Activated CD8-positive, alpha-beta memory T cell treated with anti-CD3 and anti-CD28 coated beads, Interleukin-2, amount 10 ng/mL, durations not matched to agents 7 days and 5 days (primary cell): ENCODE data around the gene TBC1D2B. TPM values are rescaled to one million over a fixed set of nuclear protein-coding genes. Genes with fewer than 3 reads are reported as not detected.

Source experiments
- ATAC-seq: fragments of 150-1000 bp; cut with Tn5 transposase; one replicate; pipeline ENCODE4 v1.10.0; 2021; ENCODE audit warnings: moderate library complexity
- CTCF ChIA-PET: fragments of 350-600 bp; sonication (Branson Sonifier 250); formaldehyde crosslinking; loops from one replicate; lab custom pipeline; 2021; ENCODE audit warnings: antibody characterized with exemption; lab: Charles Lee
- DNase-seq: peaks from one replicate; pipeline ENCODE4 v3.0.0-alpha.2; 2020
- H3K27ac Mint-ChIP-seq: one replicate; pipeline ENCODE4 v1.8.0; 2021; ENCODE audit warnings: mild to moderate bottlenecking, mixed read lengths
- H3K27me3 Mint-ChIP-seq: one replicate; pipeline ENCODE4 v1.8.0; 2021; ENCODE audit warnings: mixed read lengths
- H3K36me3 Mint-ChIP-seq: one replicate; pipeline ENCODE4 v1.8.0; 2021; ENCODE audit warnings: mild to moderate bottlenecking, mixed read lengths
- H3K4me1 Mint-ChIP-seq: one replicate; pipeline ENCODE4 v1.8.0; 2021; ENCODE audit warnings: mixed read lengths
- H3K4me3 Mint-ChIP-seq: one replicate; pipeline ENCODE4 v1.8.0; 2021; ENCODE audit warnings: mild to moderate bottlenecking, moderate library complexity, mixed read lengths
- H3K9me3 Mint-ChIP-seq: one replicate; pipeline ENCODE4 v1.8.0; 2022; ENCODE audit warnings: low read depth, mixed read lengths
- total RNA-seq, 2 experiments: library from RNA; stranded (reverse); gene quantifications; one replicate each; pipeline ENCODE4 v1.2.3, GENCODE V29; 2021

The TBC1D2B gene
- total RNA-seq, 2 experiments from 2014 or later, result 118 to 135 TPM

GRCh38 chr15:78090422-78091063 is 13.0 kb upstream of the TBC1D2B start:
- CTCF ChIA-PET, result interaction anchor here (1.0 to 5.7 kb wide), 6 partner anchors 13 to 131 kb away, joined by 3 to 34 read pairs (median 7); no protein-coding TSS in a partner anchor
- no peak for DNase-seq

GRCh38 chr15:78088773-78089080 is 11.2 kb upstream of the TBC1D2B start:
- H3K27me3 Mint-ChIP-seq, result no peaks in the 10 kb centered on the region
- DNase-seq (no peak), ATAC-seq (no peak)
- H3K4me1 Mint-ChIP-seq, result peaks cover 42% of the 10 kb centered on the region
- CTCF ChIA-PET, result interaction anchor here (1.2 to 2.1 kb wide), 3 partner anchors 11 to 20 kb away, joined by 4 to 6 read pairs (median 4); partner anchors contain the start of gene TBC1D2B
- no peak overlapping the region for H3K27ac Mint-ChIP-seq
- no peak overlapping the region for H3K4me3 Mint-ChIP-seq
- peaks cover 6% of the 10 kb centered on the region for H3K9me3 Mint-ChIP-seq
- H3K36me3 Mint-ChIP-seq, result peaks cover 9% of the 10 kb centered on the region

More at GRCh38 chr15:78090422-78091063, 13.0 kb upstream of the TBC1D2B start:
- Mint-ChIP-seq H3K9me3 (peaks cover 6% of the 10 kb centered on the region), H3K4me1 (peaks cover 41% of the 10 kb centered on the region), H3K27me3 (no peaks in the 10 kb centered on the region), H3K27ac (no peak overlapping the region), H3K4me3 (no peak overlapping the region), H3K36me3 (peaks cover 9% of the 10 kb centered on the region)
- ATAC-seq, result no peak

- Mint-ChIP-seq H3K4me1 (peaks cover 42% of the 10 kb centered on the region), H3K27ac (no peak overlapping the region), H3K9me3 (peaks cover 6% of the 10 kb centered on the region), H3K4me3 (no peak overlapping the region), H3K36me3 (peaks cover 9% of the 10 kb centered on the region), H3K27me3 (no peaks in the 10 kb centered on the region)
- DNase-seq (no peak), ATAC-seq (no peak)
- CTCF ChIA-PET, result interaction anchor here (1.2 to 2.1 kb wide), 3 partner anchors 11 to 20 kb away, joined by 4 to 6 read pairs (median 4); partner anchors contain the start of gene TBC1D2B
Observed at GRCh38 chr15:78087951-78088772, 10.7 kb upstream of the TBC1D2B start.

GRCh38 chr15:78085928-78086327 is 8.4 kb upstream of the TBC1D2B start:
- DNase-seq, result no peak
- H3K36me3 Mint-ChIP-seq, result peaks cover 4% of the 10 kb centered on the region
- CTCF ChIA-PET, result interaction anchor here (1.2 kb wide), 1 partner anchor 16 kb away, joined by 3 read pairs; no protein-coding TSS in a partner anchor
- H3K27me3 Mint-ChIP-seq, result no peaks in the 10 kb centered on the region
- H3K9me3 Mint-ChIP-seq, result peaks cover 3% of the 10 kb centered on the region
- H3K4me1 Mint-ChIP-seq, result peaks cover 32% of the 10 kb centered on the region
- no peak overlapping the region for H3K4me3 Mint-ChIP-seq
- no peak overlapping the region for H3K27ac Mint-ChIP-seq
- ATAC-seq, result no peak

- Mint-ChIP-seq H3K4me1 (peaks cover 29% of the 10 kb centered on the region), H3K4me3 (no peak overlapping the region), H3K9me3 (no peaks in the 10 kb centered on the region), H3K36me3 (no peaks in the 10 kb centered on the region), H3K27ac (peak overlapping the region; percentile 66), H3K27me3 (no peaks in the 10 kb centered on the region)
- ATAC-seq, result no peak
- no peak for DNase-seq
- CTCF ChIA-PET, result interaction anchor here (0.8 to 19.7 kb wide), 3 partner anchors 12 to 50 kb away, joined by 3 to 251 read pairs (median 15); no protein-coding TSS in a partner anchor
Observed at GRCh38 chr15:78084449-78084750, 6.9 kb upstream of the TBC1D2B start.

- Mint-ChIP-seq H3K4me3 (no peak overlapping the region), H3K9me3 (no peaks in the 10 kb centered on the region), H3K27ac (peak overlapping the region; percentile 66), H3K36me3 (no peaks in the 10 kb centered on the region), H3K27me3 (no peaks in the 10 kb centered on the region), H3K4me1 (peaks cover 29% of the 10 kb centered on the region)
- no peak for DNase-seq
- peak; percentile 83 for ATAC-seq
- CTCF ChIA-PET, result interaction anchor here (0.8 to 19.7 kb wide), 5 partner anchors 9 to 50 kb away, joined by 3 to 251 read pairs (median 8); no protein-coding TSS in a partner anchor
Observed at GRCh38 chr15:78083687-78084448, 6.4 kb upstream of the TBC1D2B start.

GRCh38 chr15:78083186-78083585 is 5.7 kb upstream of the TBC1D2B start:
- ATAC-seq (no peak), DNase-seq (no peak)
- Mint-ChIP-seq H3K27me3 (no peaks in the 10 kb centered on the region), H3K36me3 (no peaks in the 10 kb centered on the region), H3K9me3 (no peaks in the 10 kb centered on the region), H3K27ac (no peak overlapping the region), H3K4me3 (no peak overlapping the region), H3K4me1 (peaks cover 30% of the 10 kb centered on the region)
- CTCF ChIA-PET, result interaction anchor here (0.8 to 19.7 kb wide), 4 partner anchors 10 to 24 kb away, joined by 4 to 251 read pairs (median 12); no protein-coding TSS in a partner anchor

GRCh38 chr15:78082743-78083110 is 5.2 kb upstream of the TBC1D2B start:
- H3K4me1 Mint-ChIP-seq, result peaks cover 35% of the 10 kb centered on the region
- H3K36me3 Mint-ChIP-seq, result no peaks in the 10 kb centered on the region
- no peak for ATAC-seq
- H3K27ac Mint-ChIP-seq, result peak overlapping the region; percentile 39
- CTCF ChIA-PET, result interaction anchor here (1.3 to 19.7 kb wide), 4 partner anchors 11 to 48 kb away, joined by 4 to 251 read pairs (median 12); no protein-coding TSS in a partner anchor
- no peak for DNase-seq
- no peaks in the 10 kb centered on the region for H3K27me3 Mint-ChIP-seq
- no peaks in the 10 kb centered on the region for H3K9me3 Mint-ChIP-seq
- no peak overlapping the region for H3K4me3 Mint-ChIP-seq

- peak overlapping the region; percentile 55 for H3K27ac Mint-ChIP-seq
- ATAC-seq, result no peak
- H3K9me3 Mint-ChIP-seq, result no peaks in the 10 kb centered on the region
- H3K36me3 Mint-ChIP-seq, result no peaks in the 10 kb centered on the region
- peaks cover 35% of the 10 kb centered on the region for H3K4me1 Mint-ChIP-seq
- H3K27me3 Mint-ChIP-seq, result no peaks in the 10 kb centered on the region
- H3K4me3 Mint-ChIP-seq, result no peak overlapping the region
- CTCF ChIA-PET, result interaction anchor here (1.3 to 19.7 kb wide), 4 partner anchors 10 to 48 kb away, joined by 4 to 251 read pairs (median 12); no protein-coding TSS in a partner anchor
- DNase-seq, result no peak
Observed at GRCh38 chr15:78082106-78082742, 4.7 kb upstream of the TBC1D2B start.

- H3K27me3 Mint-ChIP-seq, result no peaks in the 10 kb centered on the region
- CTCF ChIA-PET, result interaction anchor here (1.4 to 19.7 kb wide), 2 partner anchors 27 to 30 kb away, joined by 3 to 251 read pairs; no protein-coding TSS in a partner anchor
- H3K36me3 Mint-ChIP-seq, result peaks cover 11% of the 10 kb centered on the region
- H3K9me3 Mint-ChIP-seq, result no peaks in the 10 kb centered on the region
- no peak overlapping the region for H3K4me3 Mint-ChIP-seq
- peak overlapping the region; percentile 48 for H3K27ac Mint-ChIP-seq
- H3K4me1 Mint-ChIP-seq, result peaks cover 43% of the 10 kb centered on the region
- no peak for DNase-seq
- no peak for ATAC-seq
Observed at GRCh38 chr15:78080088-78080460, 2.6 kb upstream of the TBC1D2B start.

GRCh38 chr15:78079298-78080087 is 2.0 kb upstream of the TBC1D2B start:
- ATAC-seq (no peak), DNase-seq (no peak)
- Mint-ChIP-seq H3K4me3 (no peak overlapping the region), H3K27me3 (no peaks in the 10 kb centered on the region), H3K4me1 (peaks cover 44% of the 10 kb centered on the region), H3K36me3 (peaks cover 16% of the 10 kb centered on the region), H3K27ac (peak overlapping the region; percentile 48), H3K9me3 (no peaks in the 10 kb centered on the region)
- CTCF ChIA-PET, result interaction anchor here (1.4 to 19.7 kb wide), 3 partner anchors 13 to 30 kb away, joined by 3 to 251 read pairs (median 4); no protein-coding TSS in a partner anchor

GRCh38 chr15:78077871-78078210 is 330 bp upstream of the TBC1D2B start:
- Mint-ChIP-seq H3K27me3 (no peaks in the 10 kb centered on the region), H3K4me1 (peaks cover 41% of the 10 kb centered on the region), H3K36me3 (peaks cover 21% of the 10 kb centered on the region), H3K27ac (peak overlapping the region; percentile 72), H3K9me3 (no peaks in the 10 kb centered on the region), H3K4me3 (peak overlapping the region; percentile 100)
- CTCF ChIA-PET, result interaction anchor here (0.8 to 19.7 kb wide), 7 partner anchors 9 to 43 kb away, joined by 3 to 251 read pairs (median 4); no protein-coding TSS in a partner anchor
- no peak for DNase-seq
- ATAC-seq, result no peak
